GM18498 (cell line): Measurements from ENCODE around the gene TMEM132D.

Source experiments
- ATAC-seq: cut with Tn5 transposase; IDR thresholded peaks from one replicate; pipeline ENCODE4 v1.9.1; 2021; ENCODE audit warnings: mild to moderate bottlenecking, moderate library complexity; ENCODE audit not compliant: unreplicated experiment

The TMEM132D gene

GRCh38 chr12:129145381-129145780, 758.4 kb downstream of the TMEM132D start:
- ATAC-seq, result no peak

GRCh38 chr12:129138776-129139175, 765.0 kb downstream of the TMEM132D start:
- no peak for ATAC-seq

- no peak for ATAC-seq
Measured at GRCh38 chr12:129136694-129137325, 767.0 kb downstream of the TMEM132D start.

- no peak for ATAC-seq
Measured at GRCh38 chr12:129127771-129128170, 776.1 kb downstream of the TMEM132D start.

GRCh38 chr12:129127211-129127610, 776.6 kb downstream of the TMEM132D start:
- no peak for ATAC-seq

GRCh38 chr12:129119537-129119936, 784.3 kb downstream of the TMEM132D start:
- ATAC-seq, result no peak

GRCh38 chr12:129115558-129115957, 788.3 kb downstream of the TMEM132D start:
- no peak for ATAC-seq

GRCh38 chr12:129110575-129110974, 793.2 kb downstream of the TMEM132D start:
- no peak for ATAC-seq

- ATAC-seq, result no peak
Measured at GRCh38 chr12:129109174-129110001, 794.4 kb downstream of the TMEM132D start.

- ATAC-seq, result no peak
Measured at GRCh38 chr12:129106772-129107171, 797.1 kb downstream of the TMEM132D start.

- no peak for ATAC-seq
Measured at GRCh38 chr12:129103231-129103630, 800.6 kb downstream of the TMEM132D start.

- ATAC-seq, result no peak
Measured at GRCh38 chr12:129102233-129102632, 801.6 kb downstream of the TMEM132D start.

- ATAC-seq, result no peak
Measured at GRCh38 chr12:129101816-129102215, 802.0 kb downstream of the TMEM132D start.

GRCh38 chr12:129101404-129101803, 802.4 kb downstream of the TMEM132D start:
- ATAC-seq, result no peak

GRCh38 chr12:129097451-129097850, 806.4 kb downstream of the TMEM132D start:
- ATAC-seq, result no peak

- no peak for ATAC-seq
Measured at GRCh38 chr12:129096968-129097367, 806.9 kb downstream of the TMEM132D start.

GRCh38 chr12:129096184-129096583, 807.6 kb downstream of the TMEM132D start:
- ATAC-seq, result no peak

GRCh38 chr12:129089576-129089975, 814.2 kb downstream of the TMEM132D start:
- no peak for ATAC-seq

- ATAC-seq, result no peak
Measured at GRCh38 chr12:129084875-129085826, 818.7 kb downstream of the TMEM132D start.

GRCh38 chr12:129083121-129083840, 820.5 kb downstream of the TMEM132D start:
- no peak for ATAC-seq

- ATAC-seq, result no peak
Measured at GRCh38 chr12:129082441-129082840, 821.4 kb downstream of the TMEM132D start.
